Measurements from ENCODE around the gene MS4A10.

The MS4A10 gene

DNA sequence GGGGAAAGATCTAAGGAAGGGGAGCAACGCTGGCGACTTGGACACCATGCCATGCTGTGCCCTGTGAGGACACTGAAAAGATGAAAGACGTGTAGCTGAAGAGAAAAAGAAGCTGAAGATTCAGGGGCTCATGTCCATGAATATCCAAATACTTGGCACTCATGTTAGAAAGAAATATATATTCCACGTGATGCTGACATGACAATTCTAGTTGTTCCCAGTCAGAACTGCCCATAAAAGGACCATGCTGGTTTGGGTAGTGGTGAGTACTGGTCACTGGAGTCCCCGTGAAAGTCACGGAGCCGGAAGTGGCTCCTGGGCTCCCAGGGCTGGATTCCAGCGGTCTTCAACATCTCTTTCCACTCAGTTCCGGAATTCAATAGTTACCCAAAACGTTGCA is 18.6 kb upstream of the MS4A10 start:
- DNase-seq = no peak

DNA sequence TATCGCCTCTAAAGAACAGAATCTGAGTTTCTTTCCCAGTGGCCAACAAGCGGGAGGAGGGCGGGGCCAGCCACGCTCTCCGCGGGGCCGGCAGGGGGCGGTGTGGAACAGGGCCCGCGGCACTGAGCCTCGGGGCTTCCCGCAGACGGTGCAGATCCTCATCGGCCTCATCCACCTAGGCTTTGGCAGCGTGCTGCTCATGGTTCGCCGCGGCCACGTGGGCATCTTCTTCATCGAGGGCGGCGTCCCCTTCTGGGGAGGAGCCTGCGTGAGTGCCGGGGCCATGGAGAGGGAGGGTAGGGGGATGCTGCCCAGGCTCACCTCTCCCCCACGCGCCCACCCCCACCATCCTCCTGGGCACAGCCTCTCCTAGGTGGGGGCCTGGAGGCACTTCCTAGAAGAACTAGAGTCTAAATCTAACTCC is 17.7 kb upstream of the MS4A10 start:
- DNase-seq = no peak

DNA sequence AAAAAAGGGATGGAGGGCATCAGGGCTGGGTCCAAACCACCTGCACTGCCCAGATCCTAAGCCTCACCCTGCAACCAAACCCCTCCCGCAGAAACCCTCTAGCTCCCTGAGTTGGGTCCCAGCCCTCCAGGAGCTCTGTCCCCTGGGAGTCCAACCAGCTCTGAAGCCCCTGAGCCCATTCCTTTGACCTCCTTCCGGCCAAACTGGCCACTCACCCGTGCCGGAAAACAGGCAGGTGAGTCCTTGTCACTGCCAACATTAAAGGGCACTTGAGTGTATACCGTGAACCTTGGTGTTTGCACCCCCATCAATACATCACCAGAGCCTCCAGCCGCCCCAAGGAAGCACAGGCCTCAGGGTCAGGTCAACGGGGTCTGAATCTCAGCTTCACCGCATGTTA is 16.9 kb upstream of the MS4A10 start:
- DNase-seq = no peak

DNA sequence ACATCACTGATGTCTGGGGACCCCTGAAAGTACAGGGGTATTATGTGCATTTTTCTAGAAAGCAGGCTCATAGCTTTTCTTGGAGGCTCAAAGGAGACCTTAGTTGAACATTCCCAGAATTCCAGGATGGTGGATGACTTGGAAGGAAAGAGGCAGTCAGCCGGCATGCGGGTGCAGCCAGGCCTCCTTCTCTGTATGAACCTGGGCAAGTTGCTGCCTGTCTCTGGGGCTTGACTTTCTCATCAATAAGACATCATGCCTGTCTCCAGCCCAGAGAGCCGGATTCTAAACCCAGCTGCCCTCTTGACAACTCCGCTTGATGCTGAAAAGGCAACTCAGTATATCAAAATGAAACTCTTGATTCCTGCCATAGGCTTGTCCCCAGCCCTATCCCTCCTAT is 15.9 kb upstream of the MS4A10 start:
- DNase-seq = no peak

DNA sequence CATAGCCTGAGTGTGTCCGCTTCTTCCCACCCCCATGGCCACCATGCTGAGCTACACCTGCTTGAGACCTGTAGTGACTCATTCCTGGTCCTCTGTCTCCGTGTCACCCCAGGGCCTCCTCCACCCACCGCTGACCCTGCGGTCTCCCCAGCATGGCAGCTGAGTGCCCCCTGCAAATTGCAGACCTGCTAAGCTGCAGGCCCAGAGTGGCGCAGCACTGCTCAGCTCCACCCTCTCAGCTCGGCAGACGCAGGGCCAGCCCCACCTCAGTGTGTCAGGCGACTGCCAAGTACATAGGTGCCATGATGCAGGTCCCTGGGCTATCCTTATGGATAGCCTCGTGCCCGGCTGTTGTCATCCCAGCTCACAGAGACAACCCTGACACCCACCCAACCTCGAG is 15.3 kb upstream of the MS4A10 start:
- DNase-seq = no peak

DNA sequence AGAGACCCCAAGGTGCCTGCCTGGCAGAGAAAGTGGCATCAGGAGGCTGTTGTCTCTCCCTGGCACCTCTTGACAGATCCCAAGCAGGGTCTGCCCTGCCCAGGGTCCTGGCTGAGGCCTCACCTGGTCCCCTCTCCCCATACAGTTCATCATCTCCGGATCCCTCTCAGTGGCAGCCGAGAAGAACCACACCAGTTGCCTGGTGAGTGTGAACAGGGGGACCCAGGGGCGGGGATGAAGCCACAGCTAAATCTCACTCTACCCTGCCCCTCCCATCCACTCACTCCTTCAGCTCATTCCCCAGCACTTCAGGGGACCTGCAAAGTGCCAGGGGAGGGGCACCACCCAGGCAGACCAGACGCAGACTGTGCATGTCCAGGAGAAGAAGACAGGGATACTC is 14.0 kb upstream of the MS4A10 start:
- no peak for DNase-seq

DNA sequence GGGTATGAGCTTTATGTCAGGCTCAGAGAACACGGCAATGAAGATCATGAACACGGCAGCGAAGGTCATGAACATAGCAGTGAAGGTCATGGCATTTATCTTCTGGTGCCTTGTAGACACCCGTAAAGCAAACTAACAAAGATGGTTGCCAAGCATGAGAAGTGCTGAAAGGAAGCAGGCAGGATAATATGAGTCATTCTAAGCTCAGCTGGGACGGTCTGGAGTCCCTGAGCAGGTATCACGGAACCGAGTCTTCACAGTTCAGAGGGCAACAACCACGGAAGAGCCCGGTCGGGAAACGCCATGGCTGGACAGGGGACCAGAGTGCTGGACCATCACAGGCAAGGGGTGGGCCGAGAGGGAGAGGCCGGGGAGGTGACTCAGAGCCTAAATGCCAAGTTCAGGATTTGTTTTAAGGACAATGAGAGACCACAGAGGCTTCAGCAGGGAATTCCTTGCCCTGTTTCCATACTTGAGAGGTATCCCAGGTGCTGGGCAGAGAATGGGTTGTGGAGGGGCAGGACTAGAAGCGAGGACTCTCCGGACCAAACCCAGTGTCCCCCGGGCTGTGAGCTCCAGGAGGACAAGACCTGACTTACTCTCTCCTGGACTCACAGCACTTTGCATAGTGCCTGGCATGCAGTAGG is 13.1 kb upstream of the MS4A10 start:
- DNase-seq = no peak

DNA sequence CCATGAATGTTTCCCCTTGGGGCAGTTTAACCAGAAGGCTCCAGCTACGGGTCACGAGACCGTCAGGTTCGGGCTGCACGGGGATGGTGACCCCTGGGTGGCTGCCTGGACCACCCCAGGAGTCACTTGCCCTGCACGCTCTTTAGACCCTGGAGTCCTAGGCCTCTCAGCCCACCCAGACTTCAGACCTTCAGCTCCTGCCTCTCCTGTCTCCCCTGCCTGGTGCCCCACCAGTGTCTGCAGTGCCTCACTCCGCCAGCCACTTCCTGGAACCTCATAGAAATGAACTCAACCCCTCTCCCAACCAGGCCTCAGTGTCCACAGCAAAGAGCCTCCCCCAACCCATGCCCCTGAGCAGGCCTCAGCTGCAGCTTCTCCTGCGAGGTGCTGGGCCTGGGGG is 12.5 kb upstream of the MS4A10 start:
- DNase-seq = no peak

DNA sequence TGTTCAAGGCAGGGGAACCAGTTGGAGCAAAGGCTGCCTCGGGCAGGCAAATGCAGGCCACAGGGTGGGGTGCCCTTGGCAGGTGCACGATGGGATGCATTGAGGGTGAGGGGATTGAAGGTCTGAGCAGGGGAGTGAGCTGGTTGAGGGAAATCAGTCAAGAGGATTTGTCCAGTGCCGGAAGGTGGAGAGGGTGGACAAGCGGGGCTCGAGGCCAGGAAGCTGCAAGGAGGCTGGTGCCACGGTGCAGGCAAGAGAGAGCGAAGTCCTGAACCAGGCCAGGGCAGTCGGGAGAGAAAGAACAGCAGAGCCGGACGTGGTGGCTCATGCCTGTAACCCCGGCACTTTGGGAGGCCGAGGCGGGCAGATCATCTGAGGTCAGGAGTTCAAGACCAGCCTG is 10.4 kb upstream of the MS4A10 start:
- no peak for DNase-seq

DNA sequence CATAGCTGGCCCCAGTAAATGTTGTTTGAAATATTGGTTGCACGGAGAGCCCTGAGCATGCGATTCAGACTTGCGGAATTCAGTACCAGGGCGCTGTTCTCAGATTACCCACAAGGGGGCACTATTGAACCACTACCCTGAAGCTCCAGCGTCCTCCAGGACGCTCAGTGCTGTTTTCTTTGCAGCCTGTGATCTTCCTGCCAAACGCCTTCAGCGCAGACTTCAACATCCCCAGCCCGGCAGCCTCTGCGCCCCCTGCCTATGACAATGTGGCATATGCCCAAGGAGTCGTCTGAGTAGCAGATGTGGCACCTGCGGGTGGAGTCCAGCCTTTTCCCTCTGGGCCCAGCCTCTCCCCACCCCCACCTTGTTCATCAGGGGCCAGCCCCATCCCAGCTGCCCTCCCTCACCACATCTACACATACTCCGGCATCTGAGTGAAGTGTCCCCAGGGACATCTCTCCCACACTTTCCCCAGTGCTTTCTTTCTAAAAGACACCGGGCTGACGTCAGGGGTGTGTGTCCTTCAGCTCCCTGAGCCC is 9.6 kb upstream of the MS4A10 start:
- peak in 1 of 2 experiments; percentile 41 for DNase-seq

DNA sequence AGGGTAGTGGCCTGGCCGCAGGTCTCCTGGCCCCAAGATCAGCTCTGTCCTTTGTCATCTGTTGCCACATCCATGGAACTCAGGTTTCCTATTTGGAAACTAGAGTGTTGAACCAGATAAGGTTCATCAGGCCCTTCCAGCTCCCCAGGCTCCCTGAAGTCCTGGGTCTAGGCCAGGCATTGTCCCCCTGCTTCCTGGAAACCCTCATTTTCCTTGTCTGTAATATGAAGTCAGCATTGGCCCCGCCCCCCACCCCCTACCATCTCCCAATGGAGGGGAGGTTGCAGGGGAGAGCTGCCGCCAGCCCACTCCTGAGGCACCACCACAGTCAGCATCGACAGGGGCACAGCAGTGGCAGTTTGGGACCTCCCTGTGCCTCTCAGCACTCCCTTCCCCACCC is 9.0 kb upstream of the MS4A10 start:
- no peak for DNase-seq

DNA sequence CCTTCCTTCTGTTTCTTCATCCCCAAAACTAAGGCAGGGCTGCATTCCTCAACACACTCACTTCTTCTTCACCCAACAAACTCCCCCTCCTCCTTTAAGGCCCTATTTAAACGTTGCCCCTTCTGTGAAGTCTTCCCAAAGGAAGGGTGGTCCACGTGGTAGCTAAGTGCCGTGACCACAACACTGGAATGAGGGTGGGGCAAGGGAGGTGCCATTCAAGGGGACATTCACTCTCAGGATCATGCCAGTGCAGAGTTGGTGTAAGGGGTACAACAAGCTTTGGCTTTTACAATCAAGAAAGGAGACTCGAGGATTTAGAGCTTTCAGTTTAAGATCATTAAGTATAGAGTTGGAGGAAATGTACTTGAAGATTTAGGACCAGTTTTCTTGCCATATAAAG is 8.0 kb upstream of the MS4A10 start:
- no peak for DNase-seq

DNA sequence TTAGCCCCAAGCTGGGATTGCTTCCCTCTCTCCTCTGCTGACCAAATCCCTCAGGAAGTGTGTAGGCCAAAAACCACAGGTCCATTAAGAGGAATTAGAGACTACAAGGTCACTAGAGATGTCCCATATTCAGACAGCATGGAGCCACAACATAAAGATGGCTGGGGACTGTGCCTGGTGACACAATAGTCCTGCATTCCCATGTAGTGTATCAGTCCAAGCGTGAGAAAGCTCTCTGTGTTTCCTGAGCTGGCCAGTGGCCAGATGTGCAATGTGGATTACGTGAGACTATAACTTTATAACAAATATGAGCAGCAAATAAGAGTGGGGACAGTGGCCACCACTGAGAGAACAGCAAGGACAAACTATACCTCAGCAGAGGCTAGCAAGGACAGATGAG is 7.6 kb upstream of the MS4A10 start:
- DNase-seq = no peak

DNA sequence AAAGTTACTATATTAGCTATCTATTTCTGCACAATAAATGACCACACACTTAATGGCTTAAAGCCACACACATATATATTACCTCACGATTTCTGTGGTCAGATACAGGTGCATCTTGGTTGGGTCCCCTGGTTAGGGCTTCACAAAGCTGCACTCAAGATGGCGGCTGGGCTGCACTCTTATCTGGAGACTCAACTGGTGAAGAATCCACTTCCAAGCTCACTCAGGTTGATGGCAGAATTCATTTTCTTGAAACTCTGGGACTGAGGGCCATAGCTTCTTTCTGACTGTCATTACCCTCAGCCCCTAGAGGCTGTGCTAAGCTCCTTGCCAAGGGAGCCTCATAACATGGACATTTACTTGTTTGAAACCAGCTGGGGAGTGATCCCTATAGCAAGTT is 5.1 kb upstream of the MS4A10 start:
- no peak for DNase-seq

DNA sequence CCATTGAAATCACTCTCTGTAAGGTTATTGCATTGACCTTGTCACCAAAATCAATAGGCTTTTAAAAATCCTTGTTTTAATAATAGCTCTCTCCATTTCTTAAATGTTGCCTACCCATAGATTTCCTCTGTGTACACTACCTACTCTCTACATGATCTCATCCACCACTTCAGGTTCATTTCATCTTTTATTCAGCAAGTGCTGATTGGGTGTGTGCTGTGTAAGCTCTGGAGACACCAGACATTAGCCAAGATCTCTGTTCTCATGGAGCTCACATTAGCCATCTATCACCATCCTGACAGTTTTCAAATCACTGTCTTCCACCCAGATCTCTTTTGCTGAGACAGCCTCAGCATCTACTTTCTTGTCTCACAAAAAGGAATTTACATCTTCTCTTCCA is 4.4 kb upstream of the MS4A10 start:
- DNase-seq = no peak

DNA sequence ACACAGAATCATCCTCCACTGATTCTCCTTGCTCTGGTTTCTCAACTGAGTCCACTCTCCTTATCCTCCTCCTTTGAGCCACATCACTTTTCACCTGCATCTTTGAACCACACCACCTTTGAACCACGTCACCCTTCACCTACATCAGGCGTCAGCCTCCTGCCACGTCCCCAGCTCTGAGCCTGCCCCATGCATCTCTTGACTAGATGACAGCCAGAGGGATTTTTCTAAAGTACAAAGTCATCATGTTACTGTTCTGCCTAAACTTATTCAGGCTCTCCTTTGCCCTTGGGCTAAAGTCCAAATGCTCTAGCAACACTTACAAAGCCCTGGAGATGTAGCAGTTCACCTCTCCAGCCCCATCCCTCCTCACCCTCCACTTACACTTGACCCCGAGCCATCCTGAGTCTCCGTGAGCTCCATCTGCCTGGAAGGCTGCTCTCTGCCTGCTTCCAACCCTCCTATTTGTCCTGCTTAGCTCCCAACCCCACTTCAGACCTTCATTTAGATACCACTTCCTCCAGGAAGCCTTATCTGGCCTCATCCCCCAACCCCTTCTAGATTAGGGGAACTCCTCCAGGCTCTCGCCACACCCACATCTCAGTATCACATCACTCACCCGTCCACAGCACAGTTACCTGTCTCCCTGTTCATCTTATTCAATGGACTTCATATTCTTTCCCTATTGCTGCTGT is 3.7 kb upstream of the MS4A10 start:
- DNase-seq = no peak

DNA sequence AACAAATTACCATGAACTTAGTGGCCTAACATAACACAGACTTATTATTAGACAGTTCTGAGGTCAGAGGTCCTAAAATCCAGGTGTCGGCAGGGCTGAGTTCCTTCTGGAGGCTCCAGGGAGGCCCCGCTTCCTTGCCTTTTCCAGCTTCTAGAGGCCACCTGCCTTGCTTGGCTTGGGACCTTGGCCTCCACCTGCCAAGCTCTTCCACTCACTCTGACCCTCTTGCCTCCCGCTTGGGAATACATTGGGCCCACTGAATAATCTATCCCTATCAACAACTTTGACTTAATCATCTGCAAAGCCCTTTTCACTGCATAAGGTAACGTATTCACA is 3.2 kb upstream of the MS4A10 start:
- DNase-seq = no peak

DNA sequence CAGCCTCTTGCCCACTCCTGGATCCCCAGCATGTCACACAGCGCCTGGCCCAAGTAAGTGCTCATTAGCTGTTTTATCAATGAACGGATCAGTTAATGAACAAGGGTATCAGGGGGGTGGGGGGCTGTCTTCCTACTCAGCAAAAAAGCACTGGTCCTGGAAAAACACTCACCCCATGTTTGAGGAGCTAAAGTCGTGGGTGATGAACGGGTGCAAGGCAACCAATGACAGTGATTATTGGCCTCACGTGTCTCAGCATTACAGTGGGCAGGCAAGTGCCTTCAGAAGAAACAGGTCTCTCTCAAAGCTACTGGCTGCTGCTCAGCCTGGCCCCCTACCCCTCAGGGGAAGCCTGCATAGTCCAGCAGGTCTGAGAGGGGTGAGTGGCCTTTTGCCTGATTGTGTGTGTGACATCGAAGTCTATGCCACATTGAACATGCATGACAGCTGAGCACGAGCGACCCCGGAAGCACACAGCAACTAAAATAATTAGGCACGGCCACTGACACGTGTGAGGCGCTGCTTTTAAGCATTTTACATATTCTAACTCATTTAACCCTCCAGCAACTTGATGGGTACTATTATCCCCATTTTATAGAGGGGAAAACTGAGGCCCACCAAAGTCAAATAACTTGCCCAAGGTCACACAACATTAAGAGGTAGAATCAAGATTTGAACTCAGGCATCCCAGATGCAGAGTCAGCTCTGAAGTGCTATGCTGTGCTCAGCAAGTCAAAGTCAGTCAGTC is 2.6 kb upstream of the MS4A10 start:
- no peak for DNase-seq

DNA sequence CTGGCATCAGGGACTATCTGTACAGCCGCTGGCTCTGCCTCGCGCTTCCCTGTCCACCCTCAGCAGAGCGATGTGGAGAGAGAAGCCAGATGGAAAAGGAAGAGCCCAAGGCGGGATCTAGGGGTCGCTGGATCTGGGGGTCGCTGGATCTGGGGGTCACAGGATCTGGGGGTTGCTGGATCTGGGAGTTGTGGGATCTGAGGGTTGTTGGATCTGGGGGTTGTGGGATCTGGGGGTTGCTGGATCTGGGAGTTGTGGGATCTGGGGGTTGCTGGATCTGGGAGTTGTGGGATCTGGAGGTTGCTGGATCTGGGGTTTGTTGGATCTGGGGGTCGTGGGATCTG is 2.0 kb upstream of the MS4A10 start:
- no peak for DNase-seq

DNA sequence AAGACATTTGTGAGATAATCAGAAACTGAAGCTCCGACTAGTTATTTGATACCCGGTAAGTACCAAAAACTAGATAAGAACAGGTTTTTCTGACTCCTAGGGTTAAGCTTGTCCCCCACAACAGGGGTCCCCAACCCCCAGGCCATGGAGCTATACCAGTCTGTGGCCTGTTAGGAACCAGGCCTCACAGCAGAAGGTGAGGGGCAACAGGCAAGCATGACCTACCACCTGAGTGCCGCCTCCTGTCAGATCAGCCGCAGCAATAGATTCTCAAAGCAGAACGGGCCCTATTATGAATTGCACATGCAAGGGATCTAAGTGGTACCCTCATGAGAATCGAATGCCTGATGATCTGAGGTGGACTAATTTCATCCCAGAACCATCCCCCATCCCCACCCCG is 1.2 kb upstream of the MS4A10 start:
- no peak for DNase-seq

DNA sequence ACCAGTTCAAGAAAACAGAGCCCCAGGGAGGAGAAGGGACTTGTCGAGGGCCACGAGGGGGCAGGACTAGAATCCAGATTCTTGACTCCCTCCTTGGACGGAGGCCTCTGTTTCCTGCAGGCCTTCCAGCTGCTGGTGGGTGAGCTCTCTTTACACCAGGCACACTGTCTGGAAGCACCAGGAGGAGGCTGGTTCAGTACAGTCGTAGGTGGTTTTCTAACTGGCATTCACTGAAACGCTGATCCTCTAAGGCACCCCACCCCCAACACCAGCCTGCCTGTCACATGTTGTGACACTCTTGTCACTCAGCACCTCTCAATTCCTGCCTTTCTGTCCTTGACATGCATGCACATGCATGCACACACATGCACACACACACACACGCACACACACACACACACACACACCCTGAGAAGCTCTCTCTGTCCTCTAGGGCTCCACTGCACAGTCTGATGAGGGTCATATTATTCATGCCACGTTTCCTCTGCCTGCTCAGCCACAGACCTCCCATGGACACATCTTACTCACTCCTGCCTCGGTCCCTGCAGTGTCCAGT is 751 bp downstream of the MS4A10 start:
- no peak for DNase-seq

DNA sequence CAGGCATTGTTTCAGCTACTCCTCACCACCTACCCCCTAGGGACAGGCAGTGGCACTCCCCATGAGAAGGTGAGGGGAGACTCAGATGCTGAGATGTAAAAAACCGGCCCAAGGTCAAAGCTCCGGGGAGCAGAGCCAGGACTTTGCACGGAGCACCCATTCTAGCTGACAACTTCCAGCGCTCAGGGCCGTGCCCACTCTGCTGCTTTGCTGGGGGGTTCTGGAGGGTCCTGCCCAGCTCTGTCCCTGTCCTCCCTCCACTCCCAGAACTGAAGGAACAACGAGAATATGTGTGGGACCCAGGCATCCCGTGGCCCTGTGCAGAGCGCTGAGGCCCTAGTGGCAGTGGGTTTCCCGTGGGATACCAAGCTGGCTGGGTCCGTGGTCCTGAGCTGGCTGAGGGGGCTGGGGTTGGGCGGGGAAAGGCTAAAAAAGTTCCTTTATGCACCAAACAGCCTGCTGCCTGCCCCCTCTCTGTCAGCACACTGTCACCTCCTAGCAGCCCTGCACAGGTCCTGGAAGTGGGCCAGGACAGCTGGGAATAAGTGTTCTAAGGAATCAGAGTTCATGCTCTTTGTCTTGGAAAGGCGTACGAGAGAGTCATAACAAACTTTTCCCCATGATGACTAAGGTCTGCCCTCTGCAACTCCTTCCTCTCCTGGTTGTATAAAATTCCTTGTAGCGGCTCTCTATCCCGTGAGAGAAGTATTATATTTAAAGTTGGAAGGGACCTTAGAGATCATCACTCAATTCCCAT is 1.9 kb downstream of the MS4A10 start:
- DNase-seq = no peak

All from cerebellar nuclear complex (tissue), 1 donor.